ENCODE measurements around the gene CD33.
"Not testable (repeated sequence)": the region's sequence is repeated elsewhere in the genome, so short reads cannot be mapped to it uniquely, and the experiment has no call there.

Gene CD33

GRCh38 chr19:51224898-51225393 lies at the start of gene CD33:
CD33 (plus strand) TSS chr19:51225080; CDS start chr19:51225119, 39 bp downstream.
- Mint-ChIP-seq H3K4me1 (ENCODE audit: low read depth) (peaks cover 42% of the 10 kb centered on the region), H3K4me3 (peak within 1 kb of the TSS; percentile 79), H3K27ac (peak within 1 kb of the TSS; percentile 74), H3K27me3 (ENCODE audit: low read depth) (peaks cover 31% of the 10 kb centered on the region)
- DNase-seq (ENCODE audit: low spot score); H3K36me3 Mint-ChIP-seq (ENCODE audit: low read depth); H3K9me3 Mint-ChIP-seq: not testable (repeated sequence)

- peaks cover 1% of the 10 kb centered on the region for H3K4me1 Mint-ChIP-seq (ENCODE audit: low read depth)
- H3K36me3 Mint-ChIP-seq (ENCODE audit: low read depth) = no peaks in the 10 kb centered on the region
- H3K4me3 Mint-ChIP-seq = no peak overlapping the region
- H3K9me3 Mint-ChIP-seq = no peaks in the 10 kb centered on the region
- no peak overlapping the region for H3K27ac Mint-ChIP-seq
- H3K27me3 Mint-ChIP-seq (ENCODE audit: low read depth) = peaks cover 20% of the 10 kb centered on the region
- no peak for DNase-seq (ENCODE audit: low spot score)
These were observed 45.6 kb upstream of the CD33 start for GRCh38 chr19:51179256-51179655.

DNA sequence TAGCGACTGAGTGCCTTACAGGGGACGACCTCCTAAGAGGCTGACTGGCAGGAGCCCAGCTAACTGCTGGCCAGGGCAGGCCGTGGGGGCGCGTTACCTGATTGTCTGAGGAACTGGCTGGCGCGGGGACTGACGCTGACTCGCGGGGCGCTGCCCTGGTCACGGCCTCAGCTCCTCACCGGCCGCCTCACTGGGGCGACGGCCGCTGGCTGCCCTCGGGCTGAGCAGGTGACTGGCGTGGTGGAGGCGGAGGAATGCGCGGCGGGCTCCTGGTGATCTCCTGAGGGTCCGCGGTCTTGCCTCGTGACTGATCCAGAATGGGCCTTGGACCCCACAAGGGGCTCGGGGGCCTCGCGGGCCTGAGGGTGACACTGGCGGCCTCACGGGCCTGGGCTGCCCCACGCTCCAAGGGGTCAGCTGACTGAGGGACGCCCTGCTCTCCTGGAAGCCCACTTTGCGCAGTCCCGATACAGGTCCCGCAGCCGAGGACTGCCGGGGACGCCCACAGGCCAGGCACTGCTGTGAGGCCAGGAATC lies 43.4 kb upstream of the CD33 start:
- Mint-ChIP-seq H3K4me1 (ENCODE audit: low read depth) (peaks cover 1% of the 10 kb centered on the region), H3K9me3 (no peaks in the 10 kb centered on the region), H3K36me3 (ENCODE audit: low read depth) (no peaks in the 10 kb centered on the region), H3K4me3 (no peak overlapping the region), H3K27me3 (ENCODE audit: low read depth) (peaks cover 21% of the 10 kb centered on the region), H3K27ac (no peak overlapping the region)
- no peak for DNase-seq (ENCODE audit: low spot score)

- H3K36me3 Mint-ChIP-seq (ENCODE audit: low read depth) = no peaks in the 10 kb centered on the region
- peak overlapping the region; percentile 53 for H3K27ac Mint-ChIP-seq
- peaks cover 1% of the 10 kb centered on the region for H3K4me1 Mint-ChIP-seq (ENCODE audit: low read depth)
- peak overlapping the region; percentile 36 for H3K4me3 Mint-ChIP-seq
- H3K9me3 Mint-ChIP-seq = no peaks in the 10 kb centered on the region
- no peak for DNase-seq (ENCODE audit: low spot score)
- peaks cover 21% of the 10 kb centered on the region for H3K27me3 Mint-ChIP-seq (ENCODE audit: low read depth)
These were observed 42.9 kb upstream of the CD33 start for GRCh38 chr19:51181913-51182419.

DNA sequence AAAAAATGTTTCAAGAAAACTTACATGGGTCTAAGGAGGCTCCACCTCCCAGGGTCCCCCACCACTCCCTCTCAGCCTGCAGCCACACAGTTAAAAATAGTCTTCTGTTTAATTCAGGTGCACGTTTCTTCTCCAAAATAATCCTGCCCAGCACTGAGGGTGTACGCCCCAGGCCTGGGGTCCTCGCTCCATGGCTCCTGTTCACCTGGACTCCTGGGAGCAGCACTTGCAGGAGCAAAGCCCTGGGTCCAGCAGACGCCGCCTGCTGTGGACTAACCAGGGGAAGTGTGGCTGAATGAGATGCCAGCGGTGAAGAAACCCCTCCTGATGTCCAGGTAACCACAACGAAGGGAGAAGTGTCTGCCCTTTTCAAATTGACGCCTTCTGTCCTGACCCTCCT lies 41.3 kb upstream of the CD33 start:
- Mint-ChIP-seq H3K27me3 (ENCODE audit: low read depth) (peaks cover 9% of the 10 kb centered on the region), H3K4me3 (no peak overlapping the region)

GRCh38 chr19:51185069-51185867 lies 39.6 kb upstream of the CD33 start:
- Mint-ChIP-seq H3K27ac (no peak overlapping the region), H3K9me3 (no peaks in the 10 kb centered on the region), H3K4me1 (ENCODE audit: low read depth) (peaks cover 1% of the 10 kb centered on the region), H3K27me3 (ENCODE audit: low read depth) (peaks cover 9% of the 10 kb centered on the region), H3K36me3 (ENCODE audit: low read depth) (no peaks in the 10 kb centered on the region), H3K4me3 (no peak overlapping the region)
- no peak for DNase-seq (ENCODE audit: low spot score)

More for the DNA sequence above, 41.3 kb upstream of the CD33 start:
- H3K27ac Mint-ChIP-seq = no peak overlapping the region
- no peaks in the 10 kb centered on the region for H3K9me3 Mint-ChIP-seq
- peaks cover 1% of the 10 kb centered on the region for H3K4me1 Mint-ChIP-seq (ENCODE audit: low read depth)
- no peak for DNase-seq (ENCODE audit: low spot score)
- H3K36me3 Mint-ChIP-seq (ENCODE audit: low read depth) = no peaks in the 10 kb centered on the region

GRCh38 chr19:51185868-51186215 lies 39.0 kb upstream of the CD33 start:
- DNase-seq (ENCODE audit: low spot score) = no peak
- Mint-ChIP-seq H3K27ac (no peak overlapping the region), H3K4me1 (ENCODE audit: low read depth) (peaks cover 1% of the 10 kb centered on the region), H3K36me3 (ENCODE audit: low read depth) (no peaks in the 10 kb centered on the region), H3K27me3 (ENCODE audit: low read depth) (peaks cover 9% of the 10 kb centered on the region), H3K9me3 (no peaks in the 10 kb centered on the region), H3K4me3 (no peak overlapping the region)

DNA sequence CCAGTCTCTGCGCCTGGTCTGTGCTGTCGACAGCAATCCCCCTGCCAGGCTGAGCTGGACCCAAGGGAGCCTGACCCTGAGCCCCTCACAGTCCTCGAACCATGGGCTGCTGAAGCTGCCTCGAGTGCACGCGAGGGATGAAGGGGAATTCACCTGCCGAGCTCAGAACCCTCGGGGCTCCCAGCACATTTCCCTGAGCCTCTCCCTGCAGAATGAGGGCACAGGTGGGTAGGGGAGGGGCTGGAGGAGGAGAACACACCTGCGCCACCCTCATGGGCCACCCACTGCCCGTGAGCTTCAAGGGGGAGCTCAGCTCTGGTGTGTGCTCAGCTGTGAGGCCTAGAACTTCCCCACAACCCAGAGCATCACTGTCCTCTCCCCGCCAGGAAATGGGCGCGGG lies 38.6 kb upstream of the CD33 start:
- no peak for DNase-seq (ENCODE audit: low spot score)
- peaks cover 9% of the 10 kb centered on the region for H3K27me3 Mint-ChIP-seq (ENCODE audit: low read depth)
- H3K27ac Mint-ChIP-seq = no peak overlapping the region
- no peaks in the 10 kb centered on the region for H3K9me3 Mint-ChIP-seq
- H3K4me3 Mint-ChIP-seq = no peak overlapping the region
- H3K36me3 Mint-ChIP-seq (ENCODE audit: low read depth) = no peaks in the 10 kb centered on the region
- H3K4me1 Mint-ChIP-seq (ENCODE audit: low read depth) = peaks cover 1% of the 10 kb centered on the region

DNA sequence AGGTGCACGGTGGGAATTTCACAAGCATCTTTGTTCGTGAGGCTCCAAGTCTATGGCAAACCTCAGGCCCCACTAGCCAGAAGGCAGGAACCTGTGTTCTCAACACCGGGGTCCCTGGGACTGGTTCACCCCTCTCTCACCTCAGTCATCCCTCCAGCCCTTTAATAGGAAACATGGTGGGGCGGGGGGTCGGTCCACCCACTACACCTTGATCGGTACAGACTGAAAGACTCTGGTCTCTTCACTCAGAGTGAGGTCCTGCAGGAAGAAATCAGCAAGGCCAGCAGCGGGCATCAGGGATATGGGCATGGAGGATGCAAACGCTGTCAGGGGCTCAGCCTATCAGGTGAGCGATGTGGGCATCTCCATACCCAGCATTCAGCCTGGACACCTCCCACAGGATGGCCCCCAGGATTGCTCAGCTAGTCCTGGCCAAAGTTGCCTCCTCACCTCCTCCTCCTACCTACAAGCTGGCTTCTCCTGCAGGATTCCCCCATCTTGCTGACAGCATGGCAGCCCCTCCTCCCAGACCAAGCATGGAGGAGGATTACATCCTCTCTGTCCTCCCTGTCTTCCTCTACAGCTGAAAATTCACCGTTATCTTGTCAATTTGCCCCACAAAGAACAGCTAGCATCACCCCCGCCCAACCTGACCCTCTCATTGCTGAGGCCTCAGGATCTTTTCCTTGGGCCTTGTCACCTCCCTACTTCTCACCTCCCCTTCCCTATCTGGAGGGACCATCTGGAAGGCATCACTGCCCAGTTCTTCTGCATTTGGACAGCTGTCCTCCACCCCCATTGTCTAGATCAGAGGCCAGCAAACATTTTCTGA lies 37.3 kb upstream of the CD33 start:
- Mint-ChIP-seq H3K27me3 (ENCODE audit: low read depth) (peaks cover 11% of the 10 kb centered on the region), H3K9me3 (no peaks in the 10 kb centered on the region), H3K4me3 (no peak overlapping the region), H3K4me1 (ENCODE audit: low read depth) (peaks cover 1% of the 10 kb centered on the region), H3K36me3 (ENCODE audit: low read depth) (no peaks in the 10 kb centered on the region), H3K27ac (no peak overlapping the region)
- DNase-seq (ENCODE audit: low spot score) = no peak

DNA sequence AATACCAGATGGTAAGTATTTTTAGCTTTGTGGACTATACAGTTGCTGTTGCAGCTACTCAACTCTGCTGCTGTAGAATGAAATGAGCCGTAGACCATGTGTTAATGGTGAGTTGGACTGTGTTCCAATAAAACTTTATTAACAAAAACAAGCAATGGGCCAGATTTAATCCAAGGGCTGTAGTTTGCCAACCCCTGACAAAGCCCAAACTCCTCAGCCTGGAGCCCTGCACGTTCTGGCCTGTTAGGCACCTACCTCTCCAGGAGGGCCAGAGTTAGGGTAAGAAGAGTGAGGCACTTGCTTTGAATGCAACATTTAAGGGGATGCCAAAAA lies 36.7 kb upstream of the CD33 start:
- Mint-ChIP-seq H3K36me3 (ENCODE audit: low read depth) (no peaks in the 10 kb centered on the region), H3K4me1 (ENCODE audit: low read depth) (peaks cover 1% of the 10 kb centered on the region), H3K27me3 (ENCODE audit: low read depth) (peaks cover 11% of the 10 kb centered on the region), H3K27ac (no peak overlapping the region), H3K9me3 (no peaks in the 10 kb centered on the region), H3K4me3 (no peak overlapping the region)
- no peak for DNase-seq (ENCODE audit: low spot score)

- H3K4me3 Mint-ChIP-seq = no peak overlapping the region
- H3K27ac Mint-ChIP-seq = no peak overlapping the region
- H3K9me3 Mint-ChIP-seq = no peaks in the 10 kb centered on the region
- peaks cover 10% of the 10 kb centered on the region for H3K4me1 Mint-ChIP-seq (ENCODE audit: low read depth)
- no peaks in the 10 kb centered on the region for H3K36me3 Mint-ChIP-seq (ENCODE audit: low read depth)
- no peak for DNase-seq (ENCODE audit: low spot score)
- H3K27me3 Mint-ChIP-seq (ENCODE audit: low read depth) = peaks cover 2% of the 10 kb centered on the region
These were observed 32.2 kb upstream of the CD33 start for GRCh38 chr19:51192689-51193088.

DNA sequence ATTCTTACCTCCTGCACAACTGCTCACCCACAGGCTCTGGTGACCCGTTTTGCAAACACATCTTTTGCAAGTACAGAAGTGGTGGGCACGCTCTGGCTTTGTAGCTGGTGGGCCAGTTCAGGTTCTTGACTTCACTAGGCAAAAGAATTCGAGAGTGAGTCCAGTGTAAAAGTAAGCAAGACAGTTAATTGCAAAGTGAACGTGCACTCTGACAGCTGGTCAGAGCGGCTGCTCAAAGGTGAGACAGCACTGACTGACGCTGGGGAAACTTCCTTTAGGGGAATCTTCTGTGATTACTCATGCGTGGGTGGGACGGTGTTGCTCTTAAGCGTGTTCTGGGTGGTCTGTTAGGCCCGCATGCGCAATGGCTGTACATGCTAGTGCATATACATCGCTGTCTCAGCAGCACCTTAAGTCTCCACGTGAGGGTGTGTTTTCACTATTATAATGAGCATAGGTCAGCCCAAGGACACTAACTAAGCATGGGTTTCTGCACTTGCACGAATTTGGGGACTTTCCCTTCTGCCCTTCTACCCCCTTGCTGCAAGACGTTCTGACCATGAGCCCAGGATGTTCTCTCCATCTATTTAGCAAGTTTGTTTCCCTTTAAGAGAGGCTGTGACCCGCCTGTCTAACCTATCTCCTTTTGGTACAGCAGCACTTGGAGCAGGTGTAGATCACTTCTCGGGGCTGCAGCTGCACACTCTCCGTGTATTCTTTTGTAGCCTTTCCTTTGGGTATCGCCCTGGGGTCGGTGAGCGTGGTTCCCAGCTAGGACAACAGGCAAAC lies 30.2 kb upstream of the CD33 start:
- Mint-ChIP-seq H3K4me3 (no peak overlapping the region), H3K27ac (no peak overlapping the region), H3K9me3 (no peaks in the 10 kb centered on the region), H3K27me3 (ENCODE audit: low read depth) (peaks cover 2% of the 10 kb centered on the region), H3K4me1 (ENCODE audit: low read depth) (peaks cover 10% of the 10 kb centered on the region), H3K36me3 (ENCODE audit: low read depth) (no peaks in the 10 kb centered on the region)
- DNase-seq (ENCODE audit: low spot score) = no peak

GRCh38 chr19:51195316-51195586 lies 29.6 kb upstream of the CD33 start:
- no peak for DNase-seq (ENCODE audit: low spot score)
- peaks cover 4% of the 10 kb centered on the region for H3K27me3 Mint-ChIP-seq (ENCODE audit: low read depth)
- H3K27ac Mint-ChIP-seq = no peak overlapping the region
- H3K9me3 Mint-ChIP-seq = no peaks in the 10 kb centered on the region
- H3K4me1 Mint-ChIP-seq (ENCODE audit: low read depth) = peaks cover 10% of the 10 kb centered on the region
- no peaks in the 10 kb centered on the region for H3K36me3 Mint-ChIP-seq (ENCODE audit: low read depth)
- H3K4me3 Mint-ChIP-seq = no peak overlapping the region

Measured in T-helper 2 cell treated with Interferon-gamma antibody and Interleukin-4, amounts not matched to agents 5 μg/mL and 100 μg/mL, for 36 hours (primary cell).